Parathyroid adenoma (tissue), 2 donors: Measurements from ENCODE around the gene PPP2R3B.
"Not testable (repeated sequence)": the region's sequence is repeated elsewhere in the genome, so short reads cannot be mapped to it uniquely, and the experiment has no call there.

ENCODE experiments used
- H2AFZ ChIP-seq: fragments of 300-600 bp; sonication (generic); one replicate; pipeline ENCODE4 v1.7.0; 2017; ENCODE audit warnings: antibody characterized with exemption, mild to moderate bottlenecking
- H3K27ac ChIP-seq: fragments of 300-600 bp; sonication (generic); one replicate; pipeline ENCODE4 v1.7.0; 2017
- H3K27me3 ChIP-seq: fragments of 300-600 bp; sonication (generic); one replicate; pipeline ENCODE4 v1.7.0; 2017; ENCODE audit warnings: low read length; ENCODE audit not compliant: control insufficient read depth, insufficient read depth
- H3K36me3 ChIP-seq: fragments of 300-600 bp; sonication (generic); one replicate; pipeline ENCODE4 v1.7.0; 2017; ENCODE audit warnings: low read length; ENCODE audit not compliant: control insufficient read depth, insufficient read depth
- H3K4me1 ChIP-seq: fragments of 300-600 bp; sonication (generic); one replicate; pipeline ENCODE4 v1.7.0; 2017; ENCODE audit warnings: control low read depth
- H3K4me2 ChIP-seq: fragments of 300-600 bp; sonication (generic); one replicate; pipeline ENCODE4 v1.7.0; 2017; ENCODE audit warnings: low read length
- H3K4me3 ChIP-seq: fragments of 300-600 bp; sonication (generic); one replicate; pipeline ENCODE4 v1.7.0; 2017; ENCODE audit warnings: low read depth, low read length
- H3K79me2 ChIP-seq: fragments of 300-600 bp; sonication (generic); one replicate; pipeline ENCODE4 v1.7.0; 2017; ENCODE audit warnings: control low read depth
- H3K9ac ChIP-seq: fragments of 300-600 bp; sonication (generic); one replicate; pipeline ENCODE4 v1.7.0; 2017; ENCODE audit warnings: mild to moderate bottlenecking
- H3K9me3 ChIP-seq: fragments of 300-600 bp; sonication (generic); one replicate; pipeline ENCODE4 v1.7.0; 2017; ENCODE audit warnings: low read length; ENCODE audit not compliant: control insufficient read depth
- CTCF ChIP-seq: fragments of 300-600 bp; sonication (generic); IDR thresholded peaks from one replicate; pipeline ENCODE4 v1.7.0; 2017; ENCODE audit warnings: antibody characterized with exemption, mild to moderate bottlenecking
- donor health status: primary hyperparathyroidism.

The PPP2R3B gene

GRCh38 chrX:418927-419729 is 32.4 kb upstream of the PPP2R3B start:
- no peak overlapping the region for H3K9ac ChIP-seq
- no peaks in the 10 kb centered on the region for H3K27me3 ChIP-seq
- H3K79me2 ChIP-seq = no peaks in the 10 kb centered on the region
- no peak for TF ChIP-seq CTCF
- H3K9me3 ChIP-seq = no peaks in the 10 kb centered on the region
- H3K4me3 ChIP-seq = no peak overlapping the region
- no peaks in the 10 kb centered on the region for H3K4me1 ChIP-seq
- H2AFZ ChIP-seq = no peak overlapping the region
- H3K36me3 ChIP-seq = no peaks in the 10 kb centered on the region
- no peak overlapping the region for H3K27ac ChIP-seq
- no peak overlapping the region for H3K4me2 ChIP-seq

- not testable (repeated sequence) for H3K4me3 ChIP-seq, H3K4me2 ChIP-seq, H3K79me2 ChIP-seq, H3K36me3 ChIP-seq, H3K9ac ChIP-seq, H3K27ac ChIP-seq, H3K4me1 ChIP-seq, H3K9me3 ChIP-seq, H2AFZ ChIP-seq, H3K27me3 ChIP-seq
Observed at GRCh38 chrX:415498-415897, 28.8 kb upstream of the PPP2R3B start.

GRCh38 chrX:413322-414201 is 26.9 kb upstream of the PPP2R3B start:
- Histone ChIP-seq H2AFZ (no peak overlapping the region), H3K27me3 (no peaks in the 10 kb centered on the region), H3K36me3 (no peaks in the 10 kb centered on the region), H3K9ac (no peak overlapping the region), H3K4me3 (peak overlapping the region; percentile 14), H3K4me2 (peak overlapping the region; percentile 58), H3K79me2 (no peaks in the 10 kb centered on the region), H3K27ac (no peak overlapping the region), H3K9me3 (no peaks in the 10 kb centered on the region), H3K4me1 (no peaks in the 10 kb centered on the region)
- TF ChIP-seq CTCF = no peak

- Histone ChIP-seq H3K27ac (no peak overlapping the region), H3K9me3 (no peaks in the 10 kb centered on the region), H2AFZ (no peak overlapping the region), H3K4me1 (no peaks in the 10 kb centered on the region), H3K36me3 (no peaks in the 10 kb centered on the region), H3K4me2 (no peak overlapping the region), H3K79me2 (no peaks in the 10 kb centered on the region), H3K4me3 (no peak overlapping the region), H3K9ac (no peak overlapping the region), H3K27me3 (no peaks in the 10 kb centered on the region)
- no peak for TF ChIP-seq CTCF
Observed at GRCh38 chrX:410296-410695, 23.6 kb upstream of the PPP2R3B start.

- Histone ChIP-seq H3K27me3 (no peaks in the 10 kb centered on the region), H3K4me2 (no peak overlapping the region), H3K9ac (no peak overlapping the region), H3K27ac (no peak overlapping the region), H3K4me3 (no peak overlapping the region), H3K36me3 (no peaks in the 10 kb centered on the region), H3K79me2 (no peaks in the 10 kb centered on the region), H3K9me3 (no peaks in the 10 kb centered on the region), H3K4me1 (no peaks in the 10 kb centered on the region), H2AFZ (no peak overlapping the region)
- TF ChIP-seq CTCF = no peak
Observed at GRCh38 chrX:405149-405548, 18.4 kb upstream of the PPP2R3B start.
